Sigmoid colon (tissue), 7 donors: ENCODE measurements around the gene SLC32A1. TPM values are rescaled to one million over a fixed set of nuclear protein-coding genes. Genes with fewer than 3 reads are reported as not detected.

Experiments
- DNase-seq: peaks from one replicate; pipeline ENCODE4 v3.0.0-alpha.2; 2019
- H3K27ac ChIP-seq, 4 donors: fragments of 200-600 bp; sonication (generic); one replicate each; pipeline ENCODE4 v1.5.1; 2016 to 2019; ENCODE audit warnings: mild to moderate bottlenecking in 1 of 4
- H3K27me3 ChIP-seq, 3 donors: fragments of 200-600 bp; sonication (generic); one replicate each; pipeline ENCODE4 v1.5.1; 2019; ENCODE audit warnings: mild to moderate bottlenecking in 1 of 3
- H3K36me3 ChIP-seq, 4 donors: fragments of 200-600 bp; sonication (generic); one replicate each; pipeline ENCODE4 v1.5.1; 2016 to 2019
- H3K4me1 ChIP-seq, 4 donors: fragments of 200-600 bp; sonication (generic); one replicate each; pipeline ENCODE4 v1.5.1; 2017 to 2019
- H3K4me3 ChIP-seq, 4 donors: fragments of 200-600 bp; sonication (generic); one replicate each; pipeline ENCODE4 v1.5.1; 2017 to 2019; ENCODE audit warnings: mild to moderate bottlenecking in 2 of 4, moderate library complexity in 1 of 4
- H3K9me3 ChIP-seq, 4 donors: fragments of 200-600 bp in 3 of 4; sonication (generic) in 3 of 4; one replicate each; pipeline versions ENCODE4 v1.5.1 to v1.6.1; 2013 to 2019
- CTCF ChIP-seq, 4 experiments: fragments of 450-650 bp in 3 of 4; fragments of 200-600 bp in 1 of 4; IDR thresholded peaks; one replicate each; pipeline ENCODE4 v1.5.1; 2016 to 2019; ENCODE audit warnings: antibody characterized with exemption in 4 of 4, mild to moderate bottlenecking in 3 of 4, moderate library complexity in 2 of 4
- EP300 ChIP-seq, 4 donors: sonication (generic); formaldehyde crosslinking; IDR thresholded peaks; one replicate each; pipeline ENCODE4 v1.6.1; 2017; ENCODE audit warnings: antibody characterized with exemption in 4 of 4
- POLR2A ChIP-seq, 2 donors: fragments of 450-650 bp; IDR thresholded peaks; one replicate each; pipeline ENCODE4 v1.6.1; 2016; ENCODE audit warnings: antibody characterized with exemption in 2 of 2, mild to moderate bottlenecking in 2 of 2, moderate library complexity in 2 of 2
- POLR2AphosphoS5 ChIP-seq, 4 donors: sonication (generic); formaldehyde crosslinking; IDR thresholded peaks; one replicate each; pipeline ENCODE4 v1.6.1; 2017; ENCODE audit warnings: antibody characterized with exemption in 4 of 4
- WGBS, 2 donors: extraction: QIAGEN DNeasy Blood & Tissue Kit; methylation state at CpG; one replicate each; pipeline ENCODE4 v1.1.7; 2013; 5-methylcytosine and 5-hydroxymethylcytosine counted together
- intact Hi-C: fragments of 100-400 bp; cut with DNase I; formaldehyde crosslinking; loops from one replicate; pipeline ENCODE4 v1.15.1; 2023
- polyA plus RNA-seq, 3 donors: library from polyadenylated mRNA; stranded (reverse); fragments of 200-250 nt; gene quantifications; one replicate each; pipeline ENCODE4 v1.2.3, GENCODE V29; 2013
- total RNA-seq, 4 donors: library from RNA; depleted of rRNA; stranded (reverse); fragments of >200 nt; gene quantifications; one replicate each; pipeline ENCODE4 v1.1.0, GENCODE V29; 2016
- donor health status: healthy with polysubstance abuse.
- donor health status: Bipolar disorder and iron deficiency.
- donor health status: healthy.

Gene SLC32A1
- total and polyA plus RNA-seq, 7 donors, result 0.06 TPM; not detected in 6

DNA sequence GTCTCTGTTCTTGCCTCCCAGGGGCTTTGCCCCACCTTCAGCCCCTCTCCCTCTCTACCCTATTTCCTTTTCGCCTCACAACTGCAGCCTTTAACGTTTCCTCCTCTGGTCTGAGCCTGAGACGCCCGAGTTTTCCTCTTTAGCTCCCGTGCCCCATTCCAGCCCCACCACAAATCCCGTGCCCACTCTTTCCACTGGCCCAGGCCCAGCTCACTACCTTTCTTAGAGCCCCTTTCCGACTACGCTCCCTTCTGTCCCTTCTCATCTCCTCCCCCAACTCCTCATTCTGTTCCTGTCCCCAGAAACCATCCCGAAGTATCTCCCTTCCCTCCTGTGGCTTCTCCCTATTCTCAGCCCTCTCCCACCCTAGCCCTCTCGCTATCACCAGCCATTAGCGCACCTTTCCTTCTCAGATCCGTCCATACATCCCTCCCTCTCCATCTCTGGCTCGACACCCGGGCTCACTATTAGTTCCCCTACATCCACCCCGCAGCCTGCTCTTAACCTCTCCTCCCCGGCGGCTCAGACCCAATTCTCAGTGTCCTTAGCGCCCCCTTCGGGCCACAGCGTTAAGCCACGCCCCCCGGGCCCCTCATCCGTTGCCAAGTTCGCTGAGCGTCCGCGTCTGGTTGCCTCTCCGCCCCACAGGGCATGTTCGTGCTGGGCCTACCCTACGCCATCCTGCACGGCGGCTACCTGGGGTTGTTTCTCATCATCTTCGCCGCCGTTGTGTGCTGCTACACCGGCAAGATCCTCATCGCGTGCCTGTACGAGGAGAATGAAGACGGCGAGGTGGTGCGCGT, 2.7 kb downstream of the SLC32A1 start:
- Histone ChIP-seq H3K9me3 (no peaks in the 10 kb centered on the region), H3K27ac (no peak overlapping the region), H3K4me1 (peaks cover 0 to 60% (median 37%) of the 10 kb centered on the region in 4 donors), H3K4me3 (no peak overlapping the region), H3K36me3 (no peaks in the 10 kb centered on the region), H3K27me3 (peaks cover 75 to 100% (median 97%) of the 10 kb centered on the region in 3 donors)
- intact Hi-C loops, result no loop called here
- no peak for DNase-seq
- TF ChIP-seq POLR2AphosphoS5 (IDR thresholded peaks at IDR 0.05), result no peak
- no peak for TF ChIP-seq POLR2A (IDR thresholded peaks at IDR 0.05)
- TF ChIP-seq EP300 (IDR thresholded peaks at IDR 0.05), result no peak
- WGBS, 2 donors, result 4 to 15% methylated on average over 43 of the region's 43 CpGs

GRCh38 chr20:38727607-38728190, 3.4 kb downstream of the SLC32A1 start:
- no peak for DNase-seq

GRCh38 chr20:38728191-38728781, 4.0 kb downstream of the SLC32A1 start:
- intact Hi-C loops, result no loop called here
- H3K36me3 ChIP-seq, result no peaks in the 10 kb centered on the region
- H3K4me3 ChIP-seq, result no peak overlapping the region
- H3K27ac ChIP-seq, result no peak overlapping the region
- peaks cover 0 to 59% (median 37%) of the 10 kb centered on the region in 4 donors for H3K4me1 ChIP-seq
- TF ChIP-seq POLR2A (IDR thresholded peaks at IDR 0.05) (no peak), CTCF (IDR thresholded peaks at IDR 0.05) (no peak), EP300 (IDR thresholded peaks at IDR 0.05) (no peak), POLR2AphosphoS5 (IDR thresholded peaks at IDR 0.05) (no peak)
- DNase-seq, result no peak
- H3K27me3 ChIP-seq, result peaks cover 85 to 100% (median 100%) of the 10 kb centered on the region in 3 donors
- 5 to 18% methylated on average over 56 of the region's 56 CpGs for WGBS, 2 donors
- no peaks in the 10 kb centered on the region for H3K9me3 ChIP-seq

More at GRCh38 chr20:38727607-38728190, 3.4 kb downstream of the SLC32A1 start:
- intact Hi-C loops, result no loop called here
- no peaks in the 10 kb centered on the region for H3K36me3 ChIP-seq
- WGBS, 2 donors, result 8 to 26% methylated on average over 46 of the region's 46 CpGs
- peaks cover 80 to 100% (median 100%) of the 10 kb centered on the region in 3 donors for H3K27me3 ChIP-seq
- H3K9me3 ChIP-seq, result no peaks in the 10 kb centered on the region
- TF ChIP-seq EP300 (IDR thresholded peaks at IDR 0.05) (no peak), POLR2AphosphoS5 (IDR thresholded peaks at IDR 0.05) (no peak), POLR2A (IDR thresholded peaks at IDR 0.05) (no peak), CTCF (IDR thresholded peaks at IDR 0.05) (no peak)
- no peak overlapping the region for H3K27ac ChIP-seq
- peaks cover 0 to 60% (median 37%) of the 10 kb centered on the region in 4 donors for H3K4me1 ChIP-seq
- no peak overlapping the region for H3K4me3 ChIP-seq

DNA sequence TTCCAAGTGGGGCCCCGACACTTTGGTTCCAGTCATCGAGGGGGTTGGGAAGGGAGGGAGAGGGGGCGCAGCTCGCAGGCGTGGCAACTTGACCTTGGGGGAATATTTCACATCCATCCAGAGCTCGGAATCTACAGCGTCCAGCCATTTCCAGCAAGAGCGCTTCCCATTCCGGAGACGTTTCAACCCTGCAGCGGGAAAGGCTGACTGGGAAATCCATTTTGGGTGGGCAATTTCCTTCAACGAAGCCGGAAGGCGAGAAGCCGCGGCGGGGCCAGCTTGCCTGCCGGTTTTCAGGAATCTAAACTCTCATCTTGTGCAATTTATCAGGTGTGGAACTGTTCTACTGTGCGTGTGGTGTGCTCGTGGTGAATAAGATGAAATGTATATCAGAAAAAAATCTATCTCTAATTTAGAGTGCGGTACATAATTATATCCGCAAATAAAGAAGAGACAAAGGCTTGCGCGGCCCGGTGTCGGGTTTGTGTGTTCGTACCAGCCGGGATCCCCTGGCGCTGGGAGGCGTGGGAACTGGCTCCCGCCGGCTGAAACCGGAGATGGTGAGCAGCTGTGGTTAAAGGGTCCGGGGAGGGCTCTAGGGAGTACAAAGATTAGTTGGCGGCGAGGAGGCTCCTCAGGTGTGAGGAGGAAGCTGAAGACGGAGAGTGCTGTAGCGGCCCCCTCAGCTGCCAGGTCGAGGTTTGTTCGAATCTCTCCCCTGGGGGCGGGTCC, 4.8 kb downstream of the SLC32A1 start:
- no peaks in the 10 kb centered on the region for H3K9me3 ChIP-seq
- H3K4me3 ChIP-seq, result no peak overlapping the region
- H3K36me3 ChIP-seq, result no peaks in the 10 kb centered on the region
- no peak for DNase-seq
- intact Hi-C loops, result no loop called here
- H3K27ac ChIP-seq, result no peak overlapping the region
- H3K4me1 ChIP-seq, result peaks cover 0 to 52% (median 32%) of the 10 kb centered on the region in 4 donors
- 2 to 9% methylated on average over 41 of the region's 41 CpGs for WGBS, 2 donors
- no peak for TF ChIP-seq POLR2A (IDR thresholded peaks at IDR 0.05)
- TF ChIP-seq CTCF (IDR thresholded peaks at IDR 0.05), result no peak
- no peak for TF ChIP-seq EP300 (IDR thresholded peaks at IDR 0.05)
- TF ChIP-seq POLR2AphosphoS5 (IDR thresholded peaks at IDR 0.05), result no peak
- H3K27me3 ChIP-seq, result peaks cover 78 to 100% (median 98%) of the 10 kb centered on the region in 3 donors
